Adipose tissue (tissue), 3 donors: ENCODE measurements around the gene TMEM175. TPM values are rescaled to one million over a fixed set of nuclear protein-coding genes. Genes with fewer than 3 reads are reported as not detected.

Source experiments
- H3K27ac ChIP-seq: one replicate; pipeline ENCODE4 v1.5.1; 2013; ENCODE audit warnings: low read depth, low read length
- WGBS, 3 donors: extraction: QIAGEN DNeasy Blood & Tissue Kit; methylation state at CpG; one replicate each; pipeline ENCODE4 v1.1.7; 2013; 5-methylcytosine and 5-hydroxymethylcytosine counted together
- polyA plus RNA-seq, 3 donors: library from polyadenylated mRNA; stranded (reverse); fragments of 200-250 nt; gene quantifications; one replicate each; pipeline ENCODE4 v1.2.3, GENCODE V29; 2013
- donor health status: healthy with polysubstance abuse.
- donor health status: Bipolar disorder and iron deficiency.
- donor health status: healthy.

Gene TMEM175
- polyA plus RNA-seq, 3 donors, result 13.8 to 33.2 (median 22.7) TPM

DNA sequence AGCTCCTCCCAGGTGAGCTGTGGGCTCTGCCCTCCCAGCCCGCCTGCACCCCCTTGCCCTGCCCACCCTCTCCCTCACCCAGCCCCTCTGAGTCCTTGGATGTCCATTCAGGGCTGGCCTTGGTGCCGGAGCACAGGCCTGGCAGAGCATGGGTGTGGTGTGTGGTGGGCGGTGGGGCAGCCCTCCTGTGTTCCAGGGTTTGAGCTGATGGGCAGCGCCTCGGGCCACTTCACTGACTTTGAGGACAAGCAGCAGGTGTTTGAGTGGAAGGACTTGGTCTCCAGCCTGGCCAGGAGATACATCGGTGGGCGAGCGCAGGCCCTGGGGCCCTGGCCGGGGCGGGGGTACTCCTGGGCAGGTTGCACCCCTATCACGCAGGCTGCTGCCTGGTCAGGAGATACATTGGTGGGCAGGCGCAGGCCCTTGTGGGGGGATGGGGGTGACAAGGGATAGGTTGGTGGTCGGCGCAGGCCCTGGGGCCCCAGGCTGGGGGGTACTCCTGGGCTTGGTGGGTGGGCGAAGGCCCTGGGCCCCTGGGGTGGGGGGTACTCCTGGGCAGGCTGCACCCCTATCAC is 68.5 kb downstream of the TMEM175 start:
- H3K27ac ChIP-seq, result no peak overlapping the region
- WGBS, 3 donors, result 86 to 90% (median 88%) methylated on average over 12 to 15 of the region's 15 CpGs

DNA sequence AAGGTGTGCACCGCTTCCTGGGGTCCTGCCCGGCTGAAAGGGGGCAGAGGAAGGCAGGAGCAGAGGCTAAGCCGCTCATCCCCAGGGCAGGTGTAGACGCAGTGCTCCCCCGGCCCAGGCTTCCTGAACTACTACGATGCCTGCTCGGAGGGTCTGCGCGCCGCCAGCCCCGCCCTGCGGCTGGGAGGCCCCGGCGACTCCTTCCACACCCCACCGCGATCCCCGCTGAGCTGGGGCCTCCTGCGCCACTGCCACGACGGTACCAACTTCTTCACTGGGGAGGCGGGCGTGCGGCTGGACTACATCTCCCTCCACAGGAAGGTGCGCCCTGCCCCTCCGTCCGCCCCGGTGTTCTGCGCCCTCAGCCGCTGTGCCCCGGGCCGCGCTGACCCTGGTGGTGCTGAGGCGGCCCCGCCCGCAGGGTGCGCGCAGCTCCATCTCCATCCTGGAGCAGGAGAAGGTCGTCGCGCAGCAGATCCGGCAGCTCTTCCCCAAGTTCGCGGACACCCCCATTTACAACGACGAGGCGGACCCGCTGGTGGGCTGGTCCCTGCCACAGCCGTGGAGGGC is 69.4 kb downstream of the TMEM175 start:
- H3K27ac ChIP-seq, result no peak overlapping the region
- WGBS, 3 donors, result 17 to 22% (median 20%) methylated on average over 32 to 48 of the region's 48 CpGs

DNA sequence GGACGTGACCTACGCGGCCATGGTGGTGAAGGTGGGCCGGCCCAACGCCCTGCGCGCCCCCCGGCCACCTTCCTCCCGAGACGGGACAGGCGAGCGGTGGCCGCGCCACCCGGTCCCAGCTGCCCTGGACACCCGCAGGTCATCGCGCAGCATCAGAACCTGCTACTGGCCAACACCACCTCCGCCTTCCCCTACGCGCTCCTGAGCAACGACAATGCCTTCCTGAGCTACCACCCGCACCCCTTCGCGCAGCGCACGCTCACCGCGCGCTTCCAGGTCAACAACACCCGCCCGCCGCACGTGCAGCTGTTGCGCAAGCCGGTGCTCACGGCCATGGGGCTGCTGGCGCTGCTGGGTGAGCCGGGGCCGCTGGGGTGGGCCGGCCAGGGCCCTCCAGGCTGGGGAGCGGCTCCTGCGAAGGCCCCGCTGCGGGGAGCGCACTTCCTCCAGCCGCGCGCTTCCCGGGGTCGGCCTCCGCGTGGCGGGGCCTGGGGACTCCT is 69.9 kb downstream of the TMEM175 start:
- WGBS, 3 donors, result 2 to 3% (median 2%) methylated on average over 35 to 54 of the region's 54 CpGs
- H3K27ac ChIP-seq, result no peak overlapping the region

DNA sequence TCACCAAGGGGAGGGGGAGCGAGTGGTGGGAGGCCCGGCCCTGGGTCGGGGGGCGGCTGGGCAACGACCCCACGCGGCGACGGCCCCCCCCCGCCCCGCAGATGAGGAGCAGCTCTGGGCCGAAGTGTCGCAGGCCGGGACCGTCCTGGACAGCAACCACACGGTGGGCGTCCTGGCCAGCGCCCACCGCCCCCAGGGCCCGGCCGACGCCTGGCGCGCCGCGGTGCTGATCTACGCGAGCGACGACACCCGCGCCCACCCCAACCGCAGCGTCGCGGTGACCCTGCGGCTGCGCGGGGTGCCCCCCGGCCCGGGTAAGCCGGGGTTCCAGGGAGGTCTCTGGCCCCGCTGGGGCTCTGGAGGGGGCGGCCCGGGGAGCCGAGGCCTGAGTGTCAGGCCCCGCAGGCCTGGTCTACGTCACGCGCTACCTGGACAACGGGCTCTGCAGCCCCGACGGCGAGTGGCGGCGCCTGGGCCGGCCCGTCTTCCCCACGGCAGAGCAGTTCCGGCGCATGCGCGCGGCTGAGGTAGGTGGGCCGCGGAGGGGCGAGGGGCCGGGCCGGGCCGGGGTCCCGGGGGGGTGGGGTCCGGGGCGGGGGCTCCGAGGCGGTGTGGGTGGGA is 70.5 kb downstream of the TMEM175 start:
- 2 to 4% (median 3%) methylated on average over 35 to 75 of the region's 75 CpGs for WGBS, 3 donors

DNA sequence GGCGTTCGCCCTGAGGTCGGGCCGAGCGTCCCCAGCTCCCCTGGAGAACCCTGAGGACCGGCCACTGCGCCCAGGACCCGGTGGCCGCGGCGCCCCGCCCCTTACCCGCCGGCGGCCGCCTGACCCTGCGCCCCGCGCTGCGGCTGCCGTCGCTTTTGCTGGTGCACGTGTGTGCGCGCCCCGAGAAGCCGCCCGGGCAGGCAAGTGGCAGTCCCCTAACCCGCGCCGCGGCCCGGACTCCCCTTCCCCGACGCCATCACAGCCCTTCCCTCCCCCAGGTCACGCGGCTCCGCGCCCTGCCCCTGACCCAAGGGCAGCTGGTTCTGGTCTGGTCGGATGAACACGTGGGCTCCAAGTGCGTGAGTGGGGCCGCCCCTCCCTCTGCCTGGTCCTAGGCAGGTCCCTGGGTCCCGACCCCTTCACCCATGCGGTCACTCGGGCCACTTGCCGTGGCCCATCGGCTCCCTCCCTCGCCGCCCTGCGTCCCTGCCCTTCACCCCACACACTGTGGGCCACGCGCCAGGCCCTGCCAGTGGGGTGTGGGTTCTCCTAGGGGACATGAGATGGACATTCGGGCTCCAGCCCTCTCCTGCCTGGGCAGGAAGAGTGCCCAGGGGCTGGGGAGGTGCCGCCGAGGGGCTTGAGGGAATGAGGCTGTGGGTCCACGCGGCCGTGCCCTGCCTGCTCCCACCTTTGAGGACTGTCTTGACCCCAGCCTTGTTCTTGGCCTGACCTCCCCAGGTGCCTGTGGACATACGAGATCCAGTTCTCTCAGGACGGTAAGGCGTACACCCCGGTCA is 71.2 kb downstream of the TMEM175 start:
- 28 to 37% (median 33%) methylated on average over 42 to 63 of the region's 63 CpGs for WGBS, 3 donors
- no peak overlapping the region for H3K27ac ChIP-seq

More for the DNA sequence above, 70.5 kb downstream of the TMEM175 start:
- no peak overlapping the region for H3K27ac ChIP-seq

DNA sequence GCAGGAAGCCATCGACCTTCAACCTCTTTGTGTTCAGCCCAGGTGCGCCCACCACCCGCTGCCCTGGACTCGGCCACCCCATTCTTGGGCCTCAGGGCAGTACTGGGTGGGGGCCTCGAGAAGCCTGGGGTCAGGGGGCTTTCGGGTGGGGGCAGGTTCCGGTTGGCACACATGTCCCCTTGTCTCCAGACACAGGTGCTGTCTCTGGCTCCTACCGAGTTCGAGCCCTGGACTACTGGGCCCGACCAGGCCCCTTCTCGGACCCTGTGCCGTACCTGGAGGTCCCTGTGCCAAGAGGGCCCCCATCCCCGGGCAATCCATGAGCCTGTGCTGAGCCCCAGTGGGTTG is 71.8 kb downstream of the TMEM175 start:
- no peak overlapping the region for H3K27ac ChIP-seq
- 88 to 90% (median 89%) methylated on average over 13 of the region's 13 CpGs for WGBS, 3 donors

DNA sequence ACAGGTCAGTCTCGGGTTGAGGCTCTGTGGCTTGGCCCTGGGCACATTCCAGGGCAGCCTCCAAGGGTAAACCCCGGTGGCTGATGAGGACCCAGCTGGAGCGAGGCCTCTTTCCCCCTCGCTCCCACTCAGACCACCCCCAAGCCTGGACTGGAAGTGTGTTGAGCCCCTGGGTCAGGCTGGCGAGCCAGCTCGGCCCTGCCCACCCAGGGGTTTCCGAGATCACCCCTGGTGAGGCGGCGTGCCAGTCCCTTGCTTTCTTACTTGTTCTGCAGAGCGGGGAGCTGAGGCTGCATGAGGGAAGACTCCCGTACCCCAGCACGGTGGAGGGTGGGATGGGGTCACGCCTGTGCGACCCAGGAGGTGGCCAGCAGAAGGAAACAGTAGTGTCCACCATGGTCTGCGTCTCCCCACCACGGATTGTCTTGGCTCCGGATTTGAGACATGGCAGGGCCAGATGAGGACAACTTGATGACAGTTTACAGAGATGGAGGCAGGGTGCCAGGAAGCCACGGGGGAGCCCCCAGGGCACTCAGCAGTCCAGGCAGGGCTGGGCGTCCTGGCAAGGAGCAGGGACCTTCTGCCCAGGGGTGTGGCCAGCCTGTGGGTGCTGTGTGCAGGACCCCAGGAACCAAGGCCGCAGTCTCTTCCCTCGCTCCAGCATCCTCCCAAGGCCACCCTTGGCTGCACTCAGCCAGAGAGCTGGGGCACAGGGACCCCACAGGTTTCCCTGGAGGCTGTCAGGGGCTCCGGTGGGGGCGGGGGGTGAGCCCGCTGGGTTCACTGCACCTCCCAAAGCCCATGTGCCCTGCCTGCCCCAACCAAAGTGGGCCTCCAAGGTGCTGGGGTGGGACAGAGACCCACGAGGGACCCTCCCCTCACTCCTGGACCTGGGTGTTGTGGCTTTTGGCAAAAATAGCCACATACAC is 72.6 kb downstream of the TMEM175 start:
- 78 to 83% (median 81%) methylated on average over 25 of the region's 25 CpGs for WGBS, 3 donors
- H3K27ac ChIP-seq, result no peak overlapping the region

DNA sequence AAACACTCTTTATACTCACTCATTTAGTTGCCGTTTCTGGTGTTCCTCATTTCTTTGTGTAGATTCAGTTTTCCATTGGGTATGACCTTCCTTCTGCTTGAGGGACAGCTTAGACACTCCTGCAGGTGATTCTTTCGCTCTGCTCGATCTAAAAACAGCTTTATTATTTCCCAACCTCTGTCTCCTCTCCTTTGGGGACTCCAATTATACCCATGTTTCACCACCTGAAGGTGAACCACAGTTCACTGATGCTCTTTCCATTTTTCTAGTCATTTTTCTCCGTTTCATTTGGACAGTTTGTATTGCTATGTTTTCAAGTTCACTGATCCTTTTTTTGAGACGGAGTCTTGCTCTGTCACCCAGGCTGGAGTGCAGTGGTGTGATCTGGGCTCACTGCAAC is 74.6 kb downstream of the TMEM175 start:
- H3K27ac ChIP-seq, result no peak overlapping the region
- 86 to 93% (median 90%) methylated on average over 5 of the region's 5 CpGs for WGBS, 3 donors

Other genes starting within 250 kb of the TMEM175 start
- gene SLC49A3, start 243.3 kb upstream of the TMEM175 start, polyA plus RNA-seq, result 10 to 100 TPM in 2 of 3 donors, 1 to 10 TPM in 1; 6.5 to 14.6 (median 10.3) TPM
- 10 to 100 TPM; 15.8 to 38.9 (median 26.6) TPM for gene PCGF3, start 226.6 kb upstream of the TMEM175 start, polyA plus RNA-seq
- gene CPLX1, start 106.3 kb upstream of the TMEM175 start, polyA plus RNA-seq, result 10 to 100 TPM in 1 of 3 donors, 1 to 10 TPM in 2; 1.2 to 12.7 (median 2.4) TPM
- gene GAK, start 144 bp upstream of the TMEM175 start, polyA plus RNA-seq, result 10 to 100 TPM; 75.2 to 90.3 (median 77.5) TPM
- 1 to 10 TPM; 6.4 to 7.1 (median 6.6) TPM for gene DGKQ, start 41.1 kb downstream of the TMEM175 start, polyA plus RNA-seq
- gene IDUA, start 54.6 kb downstream of the TMEM175 start, polyA plus RNA-seq, result 10 to 100 TPM; 10.8 to 23.9 (median 13.7) TPM
- gene SLC26A1, start 60.9 kb downstream of the TMEM175 start, polyA plus RNA-seq, result under 1 TPM; 0.11 to 0.51 (median 0.31) TPM
- gene FGFRL1, start 79.2 kb downstream of the TMEM175 start, polyA plus RNA-seq, result 100 to 1,000 TPM in 1 of 3 donors, 10 to 100 TPM in 2; 20.7 to 142 (median 32.4) TPM
- gene RNF212, start 181.1 kb downstream of the TMEM175 start, polyA plus RNA-seq, result 10 to 100 TPM in 1 of 3 donors, 1 to 10 TPM in 2; 4.3 to 17.4 (median 4.7) TPM
- gene SPON2, start 240.1 kb downstream of the TMEM175 start, polyA plus RNA-seq, result 10 to 100 TPM in 2 of 3 donors, 1 to 10 TPM in 1; 8.7 to 36.4 (median 26.3) TPM